Stimulated activated CD4-positive, alpha-beta T cell treated with anti-CD3 and anti-CD28 coated beads, TNF-alpha, amount 100 ng/mL, for 48 hours (primary cell): ENCODE measurements around the gene CARS1.

Source experiments
- DNase-seq, 3 donors: peaks; one replicate each; pipeline ENCODE4 v3.0.0-alpha.2; 2020; ENCODE audit warnings: low read depth in 3 of 3

Gene CARS1

DNA sequence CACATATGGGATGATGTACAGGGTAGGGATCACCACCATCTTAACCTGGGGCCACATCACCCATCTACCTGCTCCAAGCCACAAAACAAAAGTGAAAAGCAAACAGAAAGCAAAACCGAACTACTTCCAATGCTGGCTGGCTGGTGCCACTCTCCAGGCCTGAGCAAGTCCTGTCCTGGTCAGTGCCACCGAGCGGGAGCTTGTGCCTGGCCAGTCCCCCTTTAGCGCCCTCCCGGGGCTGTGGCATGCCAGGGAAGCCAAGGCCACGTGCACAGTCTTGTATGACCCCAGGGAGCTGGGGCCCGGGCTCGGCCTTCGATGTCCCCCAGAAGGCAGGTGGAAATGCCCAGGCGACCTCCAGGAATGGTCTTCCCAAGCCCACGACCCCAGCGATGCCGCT is 47.2 kb downstream of the CARS1 start:
- no peak for DNase-seq

DNA sequence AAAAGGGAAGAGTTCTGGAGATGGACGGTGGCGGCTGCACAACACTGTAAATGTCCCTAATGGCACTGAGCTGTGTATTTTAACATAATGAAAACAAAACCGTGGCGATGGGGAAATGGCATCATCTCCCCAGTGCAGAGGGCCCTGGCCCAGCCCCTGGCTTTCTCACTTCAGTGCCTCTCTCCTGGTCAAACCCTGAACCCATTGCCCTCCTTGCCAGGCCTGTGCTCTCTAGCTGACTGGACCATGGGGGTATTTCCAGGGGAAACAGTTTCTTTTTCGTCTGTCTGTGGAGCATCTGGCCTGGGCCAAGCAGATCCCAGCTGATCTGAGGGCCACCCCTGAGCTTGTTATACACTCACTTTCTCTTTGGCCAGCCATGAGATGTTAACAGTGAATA is 47.7 kb downstream of the CARS1 start:
- no peak for DNase-seq

DNA sequence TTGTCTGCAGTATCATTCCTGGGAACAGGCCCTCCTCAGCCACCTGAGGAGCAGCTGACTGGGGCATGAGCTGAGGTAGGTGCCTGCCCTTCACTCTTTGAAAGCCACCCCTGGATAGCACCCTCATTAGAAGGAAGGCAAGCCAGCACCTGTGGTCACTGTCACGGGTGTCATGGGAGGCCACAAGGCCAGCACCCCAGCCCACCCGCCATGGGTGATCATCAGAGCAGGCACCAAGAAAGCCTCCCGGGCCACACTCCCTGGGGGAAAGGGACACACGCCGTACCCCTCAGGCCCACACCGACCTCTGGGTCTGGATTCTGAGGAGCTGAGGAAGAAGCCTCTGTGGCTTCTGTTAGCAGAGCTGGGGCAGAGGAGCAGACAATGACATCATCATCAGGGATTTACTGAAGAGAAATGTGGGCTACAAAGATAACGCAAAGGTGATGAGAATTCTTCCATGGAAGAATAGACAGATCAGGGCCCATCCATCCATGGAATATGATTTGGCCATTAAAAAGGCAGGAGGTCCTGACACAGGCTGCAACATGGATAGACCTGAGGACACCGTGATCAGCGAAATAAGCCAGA is 48.4 kb downstream of the CARS1 start:
- no peak for DNase-seq

- no peak for DNase-seq
Observed at GRCh38 chr11:3007404-3008010, 49.7 kb downstream of the CARS1 start.

DNA sequence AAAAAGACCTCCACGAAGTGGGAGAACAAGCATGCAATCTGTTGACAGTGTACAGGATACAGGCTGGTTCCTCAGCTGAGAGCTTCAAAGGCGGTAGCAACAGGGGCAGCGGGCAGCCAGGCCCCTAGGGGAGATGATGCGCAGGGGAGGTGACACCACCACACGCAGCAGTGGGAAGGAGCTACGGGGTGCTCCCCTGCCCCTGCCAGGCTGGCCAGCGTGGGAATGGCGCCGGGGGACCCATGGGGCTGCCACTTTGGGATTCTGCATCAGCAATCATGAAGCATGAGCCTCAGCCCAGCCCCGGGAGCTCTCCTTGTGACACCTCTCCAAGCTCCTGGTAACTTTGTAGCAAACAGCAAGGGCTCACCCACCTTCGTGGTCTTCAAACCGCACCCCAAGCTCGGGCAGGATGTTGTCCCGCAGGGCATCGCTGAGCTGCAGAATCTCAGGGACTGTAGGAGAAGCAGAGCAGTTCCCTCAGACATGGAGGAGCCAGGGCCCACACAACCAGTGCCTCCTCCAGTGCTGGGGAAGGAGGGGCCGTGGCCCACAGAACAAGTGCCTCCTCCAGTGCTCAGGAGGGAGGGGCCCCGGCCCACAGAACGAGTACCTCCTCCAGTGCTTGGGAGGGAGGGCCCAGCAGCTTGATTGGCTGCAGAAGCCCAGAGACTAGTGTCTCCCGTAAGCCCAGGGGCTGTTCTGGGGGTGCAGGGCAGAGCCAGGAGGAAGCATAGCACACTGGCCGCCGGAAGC is 50.5 kb downstream of the CARS1 start:
- no peak for DNase-seq

GRCh38 chr11:3004481-3004880 is 52.7 kb downstream of the CARS1 start:
- DNase-seq, result no peak

- DNase-seq, result no peak
Observed at GRCh38 chr11:3003396-3004231, 53.6 kb downstream of the CARS1 start.

- no peak for DNase-seq
Observed at GRCh38 chr11:3002871-3003270, 54.4 kb downstream of the CARS1 start.

- no peak for DNase-seq
Observed at GRCh38 chr11:3002351-3002861, 54.8 kb downstream of the CARS1 start.

GRCh38 chr11:3001496-3001895 is 55.7 kb downstream of the CARS1 start:
- no peak for DNase-seq

DNA sequence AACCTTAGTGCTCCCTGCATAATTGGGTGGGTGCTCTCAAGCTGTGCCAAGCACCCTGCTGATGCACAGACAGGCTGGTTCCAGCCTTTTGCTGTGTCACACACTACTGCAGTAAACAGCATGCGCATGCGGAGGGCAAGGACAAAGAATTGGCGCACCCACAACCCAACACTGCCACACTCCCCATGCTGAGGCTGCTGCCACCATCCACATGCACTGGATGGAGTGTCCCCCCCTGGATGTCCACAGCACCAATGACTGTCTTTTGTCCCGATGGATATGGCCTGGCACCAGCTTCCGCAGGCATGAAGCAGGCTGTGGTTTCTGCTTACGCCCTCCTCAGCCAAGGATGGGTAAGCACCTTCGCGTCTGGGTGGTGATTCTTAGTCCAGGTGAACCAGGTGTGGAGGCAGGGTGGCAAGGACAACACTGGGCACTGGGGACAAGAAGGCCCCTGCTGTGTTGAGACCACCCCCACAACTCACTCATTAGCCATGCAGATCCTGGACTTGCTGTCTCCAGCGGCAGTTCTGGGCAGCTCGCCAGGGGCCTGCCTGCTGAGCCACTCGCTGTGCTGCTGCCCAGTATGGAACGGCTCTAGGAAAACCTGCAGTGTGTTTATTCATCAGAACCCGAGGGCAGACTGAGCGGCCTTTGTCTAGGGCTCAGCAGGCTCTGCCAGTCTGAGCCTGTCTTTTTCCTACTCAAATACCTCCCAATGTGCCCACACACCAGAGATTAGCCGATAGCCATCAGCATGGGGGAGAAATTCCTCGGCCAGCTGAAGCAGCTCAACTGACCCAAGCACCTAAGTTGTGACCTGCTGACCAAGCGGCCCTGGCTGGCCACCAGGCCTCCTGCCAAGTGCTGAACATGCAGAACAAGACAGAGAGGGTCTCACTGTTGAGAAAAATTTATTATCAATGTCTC is 56.9 kb downstream of the CARS1 start:
- no peak for DNase-seq

DNA sequence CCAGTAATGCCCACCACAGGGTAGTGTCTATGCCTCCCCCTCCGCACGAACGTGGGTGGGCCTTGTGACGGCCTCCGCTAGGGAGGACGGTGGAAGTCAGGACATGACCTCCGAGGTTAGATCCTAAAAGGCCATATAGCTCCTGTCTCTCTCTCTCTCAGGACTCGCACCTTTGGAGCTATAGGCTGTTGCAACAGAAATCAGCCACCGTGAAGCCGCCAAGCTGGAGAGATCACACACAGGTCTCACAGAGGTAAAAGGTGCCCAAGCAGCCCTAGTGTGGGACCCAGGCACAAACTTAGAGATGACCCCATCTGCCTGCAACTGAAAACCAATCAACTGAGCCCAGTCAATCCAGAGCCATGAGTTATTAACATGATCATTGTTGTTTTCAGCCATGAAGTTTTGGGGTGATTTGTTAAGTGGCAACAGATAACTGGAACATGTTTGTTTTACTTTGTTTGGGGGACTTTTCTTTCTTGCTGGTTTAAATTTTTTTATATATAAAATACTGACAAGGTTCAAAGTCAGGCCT is 57.7 kb downstream of the CARS1 start:
- no peak for DNase-seq

DNA sequence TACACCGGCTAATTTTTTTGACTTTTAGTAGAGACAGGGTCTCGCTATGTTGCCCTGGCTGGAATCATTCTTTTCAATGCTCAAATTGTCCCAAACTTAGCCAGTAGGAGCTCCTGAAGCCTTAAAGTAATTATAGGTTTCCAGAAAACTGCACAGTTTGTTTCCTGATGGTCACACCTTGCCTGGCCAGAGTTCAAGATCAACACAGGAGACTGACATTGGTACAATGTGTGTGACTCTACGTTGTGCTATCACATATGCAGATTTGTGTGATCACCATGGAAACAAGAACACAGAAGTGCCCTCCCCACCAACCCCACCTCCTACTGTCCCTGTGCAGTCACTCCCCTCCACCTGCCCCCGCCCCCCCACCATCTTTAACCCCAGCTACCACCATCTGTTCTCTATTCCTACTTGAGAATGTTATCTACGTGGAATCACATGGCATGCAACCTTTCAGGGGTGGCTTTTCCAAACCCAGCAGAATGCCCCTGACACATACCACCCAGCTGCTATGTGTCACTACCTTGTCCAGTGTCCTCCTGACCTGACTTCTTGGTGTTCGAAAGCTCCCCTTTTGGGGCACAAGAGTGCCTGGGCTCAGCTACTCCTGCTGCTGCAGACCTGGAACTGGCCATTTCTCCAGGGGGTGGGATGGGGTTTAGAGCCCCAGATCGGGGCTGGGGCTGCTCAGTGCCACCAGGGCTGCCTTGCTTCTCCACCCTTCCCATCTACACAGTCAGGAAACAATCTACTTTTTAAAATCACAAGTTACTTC is 59.0 kb downstream of the CARS1 start:
- DNase-seq, result no peak

DNA sequence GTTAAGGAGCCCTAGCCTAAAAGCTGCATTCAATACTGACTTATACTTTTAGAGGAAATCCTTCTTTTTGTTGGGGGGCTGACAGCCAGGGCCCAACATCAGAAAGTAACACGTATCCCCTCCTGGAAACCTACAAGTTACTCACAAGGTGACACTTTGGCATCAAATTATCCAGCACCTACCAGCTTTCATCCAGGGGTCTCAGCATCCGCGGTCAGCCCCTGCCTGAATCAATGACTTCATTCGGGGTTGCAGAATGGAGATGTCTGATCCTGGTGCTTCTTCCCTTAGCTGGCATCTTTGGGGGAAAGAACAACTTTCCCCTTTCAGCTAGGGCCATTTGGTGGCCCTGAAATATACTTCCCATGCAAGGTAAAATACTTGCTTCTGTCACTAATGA is 59.8 kb downstream of the CARS1 start:
- DNase-seq, result no peak

DNA sequence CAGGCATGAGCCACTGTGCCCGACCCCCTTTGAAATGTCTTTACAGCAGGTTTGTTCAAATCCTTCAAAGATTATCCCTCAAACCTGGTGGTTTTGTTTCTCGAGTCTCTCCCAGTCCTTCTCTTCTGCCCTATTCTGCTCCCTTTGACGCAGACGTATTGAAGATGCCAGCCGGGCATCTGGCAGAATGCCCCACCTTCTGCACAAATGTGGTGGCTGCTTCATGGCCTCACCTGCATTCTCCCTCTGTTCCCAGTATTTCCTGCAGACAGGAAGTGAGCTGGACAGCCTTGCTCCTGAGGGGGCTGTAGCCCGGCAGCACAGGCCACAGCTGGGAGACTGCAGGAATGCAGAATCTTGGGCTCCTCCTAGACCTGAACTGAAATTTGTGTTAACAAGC is 60.2 kb downstream of the CARS1 start:
- no peak for DNase-seq

DNA sequence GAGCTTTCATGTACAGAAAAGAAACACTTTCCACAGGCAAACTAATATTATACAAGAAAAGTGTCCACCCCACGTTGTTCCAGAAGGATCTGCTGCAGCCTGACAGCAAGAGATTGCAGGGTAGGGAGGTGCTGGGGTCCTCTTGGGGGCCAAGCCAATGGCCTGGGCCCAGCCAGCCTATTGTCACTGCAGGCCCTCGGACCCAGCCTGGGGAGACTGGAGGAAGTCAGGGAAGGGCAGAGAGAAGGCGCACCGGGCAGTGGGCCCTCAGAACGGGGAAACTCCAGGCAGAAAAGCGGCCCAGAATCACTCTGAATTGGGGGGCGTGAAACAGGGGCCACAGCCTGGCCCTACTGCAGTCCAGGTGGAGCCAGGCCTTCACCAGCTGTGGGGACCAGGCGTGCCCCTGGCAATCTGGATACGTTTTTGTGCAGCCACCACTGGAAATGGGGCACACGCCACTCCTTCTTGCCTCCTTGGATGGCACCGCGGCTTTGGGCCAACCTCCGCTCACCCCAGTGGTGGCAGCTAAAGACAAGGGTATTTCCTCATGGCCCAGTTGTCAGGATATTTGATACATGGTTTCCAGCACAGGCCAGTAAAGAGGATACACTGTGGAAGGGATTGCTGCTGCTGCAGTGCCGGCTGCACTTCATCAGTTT is 61.2 kb downstream of the CARS1 start:
- DNase-seq, result no peak

DNA sequence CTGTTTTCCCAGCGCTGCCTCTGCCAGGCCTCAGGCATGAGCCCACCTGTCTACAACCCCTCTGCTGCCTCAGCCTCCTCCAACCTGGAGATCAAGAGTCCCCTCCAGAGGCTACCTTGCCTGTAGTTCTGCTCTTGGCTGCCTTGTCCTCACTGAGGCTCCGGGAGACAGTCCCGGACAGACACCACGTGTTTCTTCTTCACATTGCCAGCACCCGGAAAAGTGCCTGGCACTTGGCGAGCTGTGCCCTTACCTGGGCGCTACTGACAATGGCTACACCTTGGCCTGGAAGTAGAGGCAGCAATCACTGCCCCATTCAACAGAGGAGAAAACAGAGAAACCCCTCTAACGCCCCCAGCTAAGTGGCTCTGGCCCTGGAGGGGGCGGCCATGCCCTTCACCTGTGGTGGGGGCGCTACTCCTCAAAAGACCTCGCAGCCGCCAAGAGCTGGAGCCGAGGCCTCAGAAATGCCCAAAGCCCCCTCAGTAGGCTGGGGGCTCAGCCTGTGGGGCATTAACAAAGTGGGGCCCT is 62.1 kb downstream of the CARS1 start:
- DNase-seq, result no peak

GRCh38 chr11:2994336-2994730 is 62.9 kb downstream of the CARS1 start:
- DNase-seq, result no peak

- no peak for DNase-seq
Observed at GRCh38 chr11:2992997-2993325, 64.3 kb downstream of the CARS1 start.
